ENCODE measurements around the gene SPTB. TPM values are rescaled to one million over a fixed set of nuclear protein-coding genes. Genes with fewer than 3 reads are reported as not detected.

The SPTB gene
- total RNA-seq, 2 experiments from 2014 or later, result 0.03 to 0.08 TPM

DNA sequence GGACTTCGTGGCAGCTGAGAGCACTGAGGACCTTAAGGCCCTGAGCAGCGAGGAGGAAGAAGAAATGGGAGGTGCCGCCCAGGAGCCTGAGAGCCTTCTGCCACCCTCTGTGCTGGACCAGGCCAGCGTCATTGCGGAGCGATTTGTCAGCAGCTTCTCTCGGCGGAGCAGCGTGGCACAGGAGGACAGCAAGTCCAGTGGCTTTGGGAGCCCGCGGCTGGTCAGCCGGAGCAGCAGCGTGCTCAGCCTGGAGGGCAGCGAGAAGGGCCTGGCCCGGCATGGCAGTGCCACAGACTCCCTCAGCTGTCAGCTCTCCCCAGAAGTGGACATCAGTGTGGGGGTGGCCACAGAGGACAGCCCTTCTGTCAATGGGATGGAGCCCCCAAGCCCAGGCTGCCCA is 138.5 kb downstream of the SPTB start:
- Histone ChIP-seq H3K36me3 (ENCODE audit: insufficient read depth, low read length) (peaks cover 78% of the 10 kb centered on the region), H3K4me3 (ENCODE audit: low read length) (no peak overlapping the region), H3K27ac (ENCODE audit: low read depth in 1 of 2, low read length in 2 of 2) (no peak overlapping the region), H3K4me1 (ENCODE audit: insufficient read depth, low read length) (peaks cover 22% of the 10 kb centered on the region), H3K9me3 (ENCODE audit: control insufficient read depth in 1 of 2, insufficient read depth in 1 of 2, low read length in 2 of 2) (peaks cover 0 to 11% of the 10 kb centered on the region in 2 experiments), H3K27me3 (ENCODE audit: control insufficient read depth in 1 of 2, insufficient read depth in 2 of 2, low read length in 2 of 2) (no peaks in the 10 kb centered on the region)
- H3K36me3 Mint-ChIP-seq (ENCODE audit: low read depth), result peaks cover 17% of the 10 kb centered on the region
- H3K27ac Mint-ChIP-seq, result no peak overlapping the region
- H3K9me3 Mint-ChIP-seq, result no peaks in the 10 kb centered on the region
- no peak overlapping the region for H3K4me3 Mint-ChIP-seq
- TF ChIP-seq, protein P1, sequence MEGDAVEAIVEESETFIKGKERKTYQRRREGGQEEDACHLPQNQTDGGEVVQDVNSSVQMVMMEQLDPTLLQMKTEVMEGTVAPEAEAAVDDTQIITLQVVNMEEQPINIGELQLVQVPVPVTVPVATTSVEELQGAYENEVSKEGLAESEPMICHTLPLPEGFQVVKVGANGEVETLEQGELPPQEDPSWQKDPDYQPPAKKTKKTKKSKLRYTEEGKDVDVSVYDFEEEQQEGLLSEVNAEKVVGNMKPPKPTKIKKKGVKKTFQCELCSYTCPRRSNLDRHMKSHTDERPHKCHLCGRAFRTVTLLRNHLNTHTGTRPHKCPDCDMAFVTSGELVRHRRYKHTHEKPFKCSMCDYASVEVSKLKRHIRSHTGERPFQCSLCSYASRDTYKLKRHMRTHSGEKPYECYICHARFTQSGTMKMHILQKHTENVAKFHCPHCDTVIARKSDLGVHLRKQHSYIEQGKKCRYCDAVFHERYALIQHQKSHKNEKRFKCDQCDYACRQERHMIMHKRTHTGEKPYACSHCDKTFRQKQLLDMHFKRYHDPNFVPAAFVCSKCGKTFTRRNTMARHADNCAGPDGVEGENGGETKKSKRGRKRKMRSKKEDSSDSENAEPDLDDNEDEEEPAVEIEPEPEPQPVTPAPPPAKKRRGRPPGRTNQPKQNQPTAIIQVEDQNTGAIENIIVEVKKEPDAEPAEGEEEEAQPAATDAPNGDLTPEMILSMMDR (IDR thresholded peaks at IDR 0.05), result no peak
- intact Hi-C loops (cut with DNase I, micrococcal nuclease), result no loop called here
- DNase-seq, result no peak
- CTCF ChIA-PET, result no interaction called here
- H3K27me3 Mint-ChIP-seq, result no peaks in the 10 kb centered on the region
- ATAC-seq (ENCODE audit: poor library complexity), result no peak
- POLR2A ChIA-PET, result no interaction called here
- H3K4me1 Mint-ChIP-seq (ENCODE audit: low read depth), result peaks cover 11% of the 10 kb centered on the region

DNA sequence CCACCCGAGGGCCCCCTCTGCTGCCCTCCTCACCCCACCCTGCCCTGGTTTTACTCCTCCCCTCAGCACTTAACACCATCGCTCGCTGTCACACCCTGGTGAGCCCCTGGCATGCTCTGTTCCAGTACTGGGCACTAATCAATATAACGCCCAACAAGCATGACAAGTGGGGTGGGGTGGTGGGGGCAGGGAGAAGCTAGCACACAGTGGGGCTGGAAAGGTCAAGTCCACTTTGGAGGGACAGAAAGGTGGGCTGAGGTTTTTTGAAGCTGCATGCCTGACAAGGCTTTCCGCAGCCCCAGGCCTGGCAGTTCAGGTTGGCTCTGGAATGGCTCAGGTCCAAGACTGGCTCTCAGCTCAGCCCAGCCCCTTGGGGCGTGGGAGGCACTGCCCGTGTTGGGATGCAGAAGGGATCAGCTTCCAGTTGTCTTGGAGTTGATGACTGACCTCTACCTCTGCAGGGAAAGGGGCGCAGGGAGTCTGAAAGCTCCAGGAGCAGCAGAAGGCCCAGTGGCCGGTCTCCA is 141.4 kb downstream of the SPTB start:
- Histone ChIP-seq H3K27ac (ENCODE audit: low read depth in 1 of 2, low read length in 2 of 2) (no peak overlapping the region), H3K4me3 (ENCODE audit: low read length) (no peak overlapping the region), H3K9me3 (ENCODE audit: control insufficient read depth in 1 of 2, insufficient read depth in 1 of 2, low read length in 2 of 2) (peaks cover 0 to 4% of the 10 kb centered on the region in 2 experiments), H3K27me3 (ENCODE audit: control insufficient read depth in 1 of 2, insufficient read depth in 2 of 2, low read length in 2 of 2) (no peaks in the 10 kb centered on the region), H3K36me3 (ENCODE audit: insufficient read depth, low read length) (peaks cover 74% of the 10 kb centered on the region), H3K4me1 (ENCODE audit: insufficient read depth, low read length) (peaks cover 32% of the 10 kb centered on the region)
- no peak overlapping the region for H3K4me3 Mint-ChIP-seq
- ATAC-seq (ENCODE audit: poor library complexity), result no peak
- H3K4me1 Mint-ChIP-seq (ENCODE audit: low read depth), result peaks cover 20% of the 10 kb centered on the region
- no peak overlapping the region for H3K27ac Mint-ChIP-seq
- ChIA-PET CTCF (no interaction called here), POLR2A (no interaction called here)
- H3K9me3 Mint-ChIP-seq, result no peaks in the 10 kb centered on the region
- TF ChIP-seq, protein P1 (IDR thresholded peaks at IDR 0.05), result no peak
- no peaks in the 10 kb centered on the region for H3K27me3 Mint-ChIP-seq
- DNase-seq, result no peak
- H3K36me3 Mint-ChIP-seq (ENCODE audit: low read depth), result peaks cover 14% of the 10 kb centered on the region
- intact Hi-C loops (cut with DNase I, micrococcal nuclease), result no loop called here

DNA sequence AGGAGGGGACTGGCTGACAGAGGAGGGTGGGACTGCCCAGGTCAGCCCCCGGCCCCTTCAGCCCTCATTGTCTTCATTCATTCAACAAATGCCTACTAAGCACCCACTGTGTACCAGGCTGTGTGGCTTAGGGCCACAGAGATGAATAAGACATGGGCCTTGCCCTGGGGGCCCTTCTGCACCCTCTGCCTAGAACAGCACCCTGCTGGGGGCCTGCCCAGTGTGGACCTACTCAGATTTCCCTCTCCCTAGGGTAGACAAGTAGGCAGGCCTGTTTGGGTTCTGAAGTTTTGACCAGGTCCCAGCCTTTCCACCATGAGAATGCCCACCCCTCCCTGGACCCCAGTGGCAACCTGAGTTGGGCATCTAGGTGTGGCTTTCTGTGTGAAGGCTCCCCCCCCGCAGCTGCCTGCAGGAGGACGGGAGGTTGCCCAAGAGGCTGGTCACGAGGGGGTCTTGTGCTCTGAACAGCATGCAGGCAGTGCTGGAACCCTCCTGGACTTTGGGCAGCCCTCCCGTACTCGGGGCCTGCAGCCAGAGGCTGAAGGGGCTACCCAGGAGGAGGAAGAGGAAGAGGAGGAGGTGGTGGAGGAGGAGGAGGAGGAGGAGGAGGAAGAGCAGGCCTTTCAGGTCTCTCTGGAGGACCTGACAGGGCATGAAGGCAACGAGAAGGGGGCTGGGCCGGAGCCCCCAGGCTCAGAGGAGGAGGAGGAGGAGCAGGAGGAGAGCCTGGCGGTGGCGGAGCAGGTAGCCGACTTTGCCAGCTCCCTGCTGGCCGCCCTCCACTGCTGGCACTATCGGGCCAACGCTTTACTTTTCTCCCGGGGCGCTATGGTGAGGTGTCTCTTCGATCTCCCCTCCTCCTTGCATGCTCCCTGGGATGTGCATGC is 142.1 kb downstream of the SPTB start:
- Histone ChIP-seq H3K4me1 (ENCODE audit: insufficient read depth, low read length) (peaks cover 38% of the 10 kb centered on the region), H3K4me3 (ENCODE audit: low read length) (no peak overlapping the region), H3K27ac (ENCODE audit: low read depth in 1 of 2, low read length in 2 of 2) (no peak overlapping the region), H3K36me3 (ENCODE audit: insufficient read depth, low read length) (peaks cover 72% of the 10 kb centered on the region), H3K9me3 (ENCODE audit: control insufficient read depth in 1 of 2, insufficient read depth in 1 of 2, low read length in 2 of 2) (no peaks in the 10 kb centered on the region), H3K27me3 (ENCODE audit: control insufficient read depth in 1 of 2, insufficient read depth in 2 of 2, low read length in 2 of 2) (no peaks in the 10 kb centered on the region)
- ChIA-PET POLR2A (no interaction called here), CTCF (no interaction called here)
- peaks cover 20% of the 10 kb centered on the region for H3K4me1 Mint-ChIP-seq (ENCODE audit: low read depth)
- DNase-seq (no peak), ATAC-seq (ENCODE audit: poor library complexity) (no peak)
- H3K27ac Mint-ChIP-seq, result no peak overlapping the region
- no peaks in the 10 kb centered on the region for H3K9me3 Mint-ChIP-seq
- no peak overlapping the region for H3K4me3 Mint-ChIP-seq
- H3K27me3 Mint-ChIP-seq, result no peaks in the 10 kb centered on the region
- H3K36me3 Mint-ChIP-seq (ENCODE audit: low read depth), result peaks cover 14% of the 10 kb centered on the region
- TF ChIP-seq, protein P1 (IDR thresholded peaks at IDR 0.05), result no peak
- intact Hi-C loops (cut with DNase I, micrococcal nuclease), result no loop called here

Measured in CD4-positive, alpha-beta T cell (primary cell).